HepG2 (cell line): ENCODE measurements around the gene HCAR1. TPM values are rescaled to one million over a fixed set of nuclear protein-coding genes. Genes with fewer than 3 reads are reported as not detected.
A peak's percentile ranks its signal among the peaks of the same experiment; 100 is the strongest.

ENCODE experiments used
- AHDC1 ChIP-seq: sonication (generic); formaldehyde crosslinking; IDR thresholded peaks from 2 replicates; pipeline ENCODE4 v1.5.1; 2020; ENCODE audit warnings: mild to moderate bottlenecking, missing genetic modification reagents, borderline replicate concordance
- ATF7-NPFF ChIP-seq: sonication (generic); formaldehyde crosslinking; IDR thresholded peaks from 2 replicates; pipeline ENCODE4 v1.8.1; 2023; ENCODE audit warnings: mild to moderate bottlenecking, low read depth, missing genetic modification reagents, moderate library complexity
- GLI4 ChIP-seq: sonication (generic); formaldehyde crosslinking; IDR thresholded peaks from 2 replicates; pipeline ENCODE4 v1.5.1; 2020; ENCODE audit warnings: missing genetic modification reagents, mild to moderate bottlenecking, moderate library complexity, borderline replicate concordance
- NPAS2 ChIP-seq: sonication (generic); formaldehyde crosslinking; IDR thresholded peaks from 2 replicates; pipeline ENCODE4 v1.8.0; 2022; ENCODE audit warnings: mild to moderate bottlenecking, missing genetic modification reagents, borderline replicate concordance
- PHF21A ChIP-seq: sonication (generic); formaldehyde crosslinking; IDR thresholded peaks from 2 replicates; pipeline ENCODE4 v1.5.0; 2020; ENCODE audit warnings: mild to moderate bottlenecking, missing genetic modification reagents
- SOX5 ChIP-seq: IDR thresholded peaks from 2 replicates; pipeline ENCODE4 v1.6.1; 2016; ENCODE audit warnings: borderline replicate concordance
- SUZ12 ChIP-seq: fragments of 150-350 bp; IDR thresholded peaks from 2 replicates; pipeline ENCODE4 v1.6.1; 2014; ENCODE audit warnings: low read depth, low read length
- TEAD3 ChIP-seq: optimal IDR thresholded peaks from 2 replicates; pipeline ENCODE3; 2016; ENCODE audit warnings: borderline replicate concordance
- TRIM22 ChIP-seq: fragments of 450-650 bp; IDR thresholded peaks from 2 replicates; pipeline ENCODE4 v1.6.1; 2017
- ZNF143 ChIP-seq: sonication (generic); formaldehyde crosslinking; IDR thresholded peaks from 2 replicates; pipeline ENCODE4 v1.4.0; 2020; ENCODE audit warnings: missing genetic modification reagents
- ZNF235 ChIP-seq: sonication (generic); formaldehyde crosslinking; IDR thresholded peaks from 2 replicates; pipeline ENCODE4 v1.8.1; 2023; ENCODE audit warnings: mild to moderate bottlenecking, missing genetic modification reagents, borderline replicate concordance
- ZNF343 ChIP-seq: sonication (generic); formaldehyde crosslinking; IDR thresholded peaks from 2 replicates; pipeline ENCODE4 v1.4.0; 2020; ENCODE audit warnings: mild to moderate bottlenecking, missing genetic modification reagents
- ZNF382 ChIP-seq: sonication (generic); formaldehyde crosslinking; IDR thresholded peaks from 2 replicates; pipeline ENCODE4 v1.5.0; 2020; ENCODE audit warnings: missing genetic modification reagents, mild to moderate bottlenecking, borderline replicate concordance
- ZNF737 ChIP-seq: sonication (generic); formaldehyde crosslinking; IDR thresholded peaks from 2 replicates; pipeline ENCODE4 v1.5.0; 2020; ENCODE audit warnings: missing genetic modification reagents, mild to moderate bottlenecking, borderline replicate concordance
- polyA plus RNA-seq, 8 experiments: library from polyadenylated mRNA; depleted of rRNA in 3 of 8; stranded (reverse) in 7 of 8; unstranded in 1 of 8; fragments of >200 nt; fragmentation: Illumina TruSeq in 4 of 8; extraction: Trizol in 4 of 8; gene quantifications; 2 replicates each; pipeline versions ENCODE4 v1.2.1 to v1.2.3, GENCODE V29; 2011 to 2016; ENCODE audit warnings: low read depth in 4 of 8, missing spikeins in 1 of 8, mixed read lengths in 1 of 8; ENCODE audit not compliant: insufficient read depth in 1 of 8
- total RNA-seq, 5 experiments: library from RNA; depleted of rRNA; stranded (reverse); fragments of >200 nt; fragmentation: Illumina TruSeq; extraction: Trizol; gene quantifications; 2 replicates each; pipeline ENCODE4 v1.2.3, GENCODE V29; 2016; ENCODE audit warnings: low read depth in 1 of 5
- TF ChIP-seq, protein P1 (sequence below): sonication (generic); formaldehyde crosslinking; IDR thresholded peaks from 2 replicates; pipeline ENCODE4 v1.4.0; 2020; ENCODE audit warnings: missing genetic modification reagents
- TF ChIP-seq, protein P2 (sequence below): sonication (generic); formaldehyde crosslinking; IDR thresholded peaks from 2 replicates; pipeline ENCODE4 v1.5.1; 2020; ENCODE audit warnings: mild to moderate bottlenecking, moderate library complexity, missing genetic modification reagents
- TF ChIP-seq, protein P3 (sequence below): sonication (generic); formaldehyde crosslinking; IDR thresholded peaks from 2 replicates; pipeline ENCODE4 v1.4.0; 2020; ENCODE audit warnings: mild to moderate bottlenecking, missing genetic modification reagents

The HCAR1 gene
- total and polyA plus RNA-seq, 2 of the 13 experiments (the other 11 are each of a cell fraction or from before 2014, with no cell fraction given): 0.53 to 4.4 TPM

DNA sequence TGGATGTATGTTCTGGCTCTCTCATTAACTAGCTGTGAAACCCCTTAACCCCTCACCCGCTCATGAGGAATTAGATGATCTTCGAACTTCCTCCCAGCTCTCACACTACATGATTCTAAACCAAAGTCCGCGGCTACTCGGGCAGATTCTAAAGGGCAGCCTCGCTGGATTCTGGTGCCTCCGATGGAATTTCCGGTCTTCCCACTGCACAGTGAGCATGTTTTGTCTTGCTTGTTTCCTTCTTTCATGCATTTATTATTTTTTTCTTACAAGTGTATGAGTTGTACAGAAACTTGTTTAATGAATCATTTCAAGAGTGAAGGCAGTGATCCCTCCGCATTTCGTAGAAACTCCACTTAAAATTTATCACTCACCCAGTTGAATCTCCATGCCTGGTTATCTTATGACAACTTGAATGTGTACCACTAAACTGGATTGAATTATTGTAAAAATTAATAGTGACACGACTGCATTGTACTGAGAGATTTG lies 9.5 kb downstream of the HCAR1 start (continued):
- peak; percentile 81; the same call in 1 of the 2 replicates for TF ChIP-seq AHDC1
- no peak for TF ChIP-seq ZNF343
- no peak for TF ChIP-seq GLI4
- TF ChIP-seq ZNF737 (CRISPR knock-in tag): no peak
- no peak for TF ChIP-seq NPAS2
- TF ChIP-seq ZNF235 (CRISPR knock-in tag): no peak
- peak; percentile 78; the same call in 1 of the 2 replicates for TF ChIP-seq SOX5
- TF ChIP-seq, protein P1, sequence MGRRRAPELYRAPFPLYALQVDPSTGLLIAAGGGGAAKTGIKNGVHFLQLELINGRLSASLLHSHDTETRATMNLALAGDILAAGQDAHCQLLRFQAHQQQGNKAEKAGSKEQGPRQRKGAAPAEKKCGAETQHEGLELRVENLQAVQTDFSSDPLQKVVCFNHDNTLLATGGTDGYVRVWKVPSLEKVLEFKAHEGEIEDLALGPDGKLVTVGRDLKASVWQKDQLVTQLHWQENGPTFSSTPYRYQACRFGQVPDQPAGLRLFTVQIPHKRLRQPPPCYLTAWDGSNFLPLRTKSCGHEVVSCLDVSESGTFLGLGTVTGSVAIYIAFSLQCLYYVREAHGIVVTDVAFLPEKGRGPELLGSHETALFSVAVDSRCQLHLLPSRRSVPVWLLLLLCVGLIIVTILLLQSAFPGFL: no peak
- no peak for TF ChIP-seq ZNF143 (CRISPR knock-in tag)
- TF ChIP-seq, protein P2, sequence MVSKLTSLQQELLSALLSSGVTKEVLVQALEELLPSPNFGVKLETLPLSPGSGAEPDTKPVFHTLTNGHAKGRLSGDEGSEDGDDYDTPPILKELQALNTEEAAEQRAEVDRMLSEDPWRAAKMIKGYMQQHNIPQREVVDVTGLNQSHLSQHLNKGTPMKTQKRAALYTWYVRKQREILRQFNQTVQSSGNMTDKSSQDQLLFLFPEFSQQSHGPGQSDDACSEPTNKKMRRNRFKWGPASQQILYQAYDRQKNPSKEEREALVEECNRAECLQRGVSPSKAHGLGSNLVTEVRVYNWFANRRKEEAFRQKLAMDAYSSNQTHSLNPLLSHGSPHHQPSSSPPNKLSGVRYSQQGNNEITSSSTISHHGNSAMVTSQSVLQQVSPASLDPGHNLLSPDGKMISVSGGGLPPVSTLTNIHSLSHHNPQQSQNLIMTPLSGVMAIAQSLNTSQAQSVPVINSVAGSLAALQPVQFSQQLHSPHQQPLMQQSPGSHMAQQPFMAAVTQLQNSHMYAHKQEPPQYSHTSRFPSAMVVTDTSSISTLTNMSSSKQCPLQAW (CRISPR knock-in tag): peak; percentile 52; the same call in 1 of the 2 replicates
- TF ChIP-seq TRIM22: no peak
- TF ChIP-seq SUZ12: no peak
- TF ChIP-seq TEAD3: peak; percentile 96
- TF ChIP-seq, protein P3, sequence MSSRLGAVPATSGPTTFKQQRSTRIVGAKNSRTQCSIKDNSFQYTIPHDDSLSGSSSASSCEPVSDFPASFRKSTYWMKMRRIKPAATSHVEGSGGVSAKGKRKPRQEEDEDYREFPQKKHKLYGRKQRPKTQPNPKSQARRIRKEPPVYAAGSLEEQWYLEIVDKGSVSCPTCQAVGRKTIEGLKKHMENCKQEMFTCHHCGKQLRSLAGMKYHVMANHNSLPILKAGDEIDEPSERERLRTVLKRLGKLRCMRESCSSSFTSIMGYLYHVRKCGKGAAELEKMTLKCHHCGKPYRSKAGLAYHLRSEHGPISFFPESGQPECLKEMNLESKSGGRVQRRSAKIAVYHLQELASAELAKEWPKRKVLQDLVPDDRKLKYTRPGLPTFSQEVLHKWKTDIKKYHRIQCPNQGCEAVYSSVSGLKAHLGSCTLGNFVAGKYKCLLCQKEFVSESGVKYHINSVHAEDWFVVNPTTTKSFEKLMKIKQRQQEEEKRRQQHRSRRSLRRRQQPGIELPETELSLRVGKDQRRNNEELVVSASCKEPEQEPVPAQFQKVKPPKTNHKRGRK (CRISPR knock-in tag): no peak
- TF ChIP-seq ATF7-NPFF (CRISPR knock-in tag): no peak
- no peak for TF ChIP-seq ZNF382 (CRISPR knock-in tag)
- no peak for TF ChIP-seq PHF21A
- TF ChIP-seq, all 625 proteins: peak for 95
